OCI-LY7 (cell line): ENCODE measurements around the gene IMP4. TPM values are rescaled to one million over a fixed set of nuclear protein-coding genes. Genes with fewer than 3 reads are reported as not detected.

Experiments used
- BruUV-seq: library from RNA; stranded (reverse); fragments of 400-500 nt; replicated peaks from 2 replicates; lab custom pipeline; 2021; lab: Mats Ljungman, UMichigan
- CTCF ChIA-PET: fragments of 300-600 bp; sonication (Branson Sonifier 250); formaldehyde crosslinking; loops from one replicate; lab custom pipeline; 2022; ENCODE audit warnings: antibody characterized with exemption; ENCODE audit not compliant: unreplicated experiment; lab: Charles Lee
- POLR2A ChIA-PET: fragments of 300-600 bp; sonication (Branson Sonifier 250); formaldehyde crosslinking; loops from one replicate; lab custom pipeline; 2022; ENCODE audit warnings: antibody characterized with exemption; lab: Charles Lee
- DNase-seq: peaks from one replicate; pipeline ENCODE4 v3.0.0-alpha.2; 2015; ENCODE audit warnings: low spot score
- H2AFZ ChIP-seq: fragments of 200-600 bp; sonication (generic), shearing (Covaris generic); 2 replicates; pipeline ENCODE4 v1.6.1; 2014; ENCODE audit warnings: mild to moderate bottlenecking, antibody characterized with exemption, low read length, moderate library complexity
- H3K27ac ChIP-seq: fragments of 200-600 bp; sonication (generic); 2 replicates; pipeline ENCODE4 v1.5.1; 2014; ENCODE audit warnings: mixed run types, low read depth, mild to moderate bottlenecking, moderate library complexity, low read length, inconsistent platforms; ENCODE audit not compliant: poor library complexity, severe bottlenecking
- H3K36me3 ChIP-seq: fragments of 200-600 bp; sonication (generic); 2 replicates; pipeline ENCODE4 v1.6.1; 2014; ENCODE audit warnings: mild to moderate bottlenecking, antibody characterized with exemption, low read length, moderate library complexity, mixed read lengths; ENCODE audit not compliant: insufficient read depth
- H3K4me1 ChIP-seq: fragments of 200-600 bp; sonication (generic); 2 replicates; pipeline ENCODE4 v1.5.1; 2014; ENCODE audit warnings: mild to moderate bottlenecking, low read length; ENCODE audit not compliant: insufficient read depth, poor library complexity, severe bottlenecking
- H3K4me2 ChIP-seq: fragments of 200-600 bp; sonication (generic); 2 replicates; pipeline ENCODE4 v1.6.1; 2014; ENCODE audit warnings: mild to moderate bottlenecking, low read length
- H3K4me3 ChIP-seq: fragments of 200-600 bp; sonication (generic); 2 replicates; pipeline ENCODE4 v1.5.1; 2014; ENCODE audit warnings: mild to moderate bottlenecking, low read depth, low read length; ENCODE audit not compliant: poor library complexity, severe bottlenecking
- H3K79me2 ChIP-seq: fragments of 200-600 bp; sonication (generic); 2 replicates; pipeline ENCODE4 v1.6.1; 2016; ENCODE audit warnings: low read depth, mild to moderate bottlenecking, low read length, moderate library complexity, mixed read lengths; ENCODE audit not compliant: insufficient read depth
- H3K9me2 ChIP-seq: fragments of 200-600 bp; sonication (generic); 2 replicates; pipeline ENCODE4 v1.6.1; 2016; ENCODE audit warnings: mild to moderate bottlenecking, low read length, mixed read lengths; ENCODE audit not compliant: insufficient read depth
- H3K9me3 ChIP-seq: fragments of 200-600 bp; sonication (generic); 2 replicates; pipeline ENCODE4 v1.6.1; 2014; ENCODE audit warnings: mild to moderate bottlenecking, mixed run types, low read length, mixed read lengths
- H4K20me1 ChIP-seq: fragments of 200-600 bp; sonication (generic); 2 replicates; pipeline ENCODE4 v1.6.1; 2014; ENCODE audit warnings: mild to moderate bottlenecking, antibody characterized with exemption, low read length, moderate library complexity, mixed read lengths; ENCODE audit not compliant: insufficient read depth
- EZH2phosphoT487 ChIP-seq: fragments of 200-600 bp; sonication (generic); IDR thresholded peaks from 2 replicates; pipeline ENCODE4 v1.6.1; 2018; ENCODE audit warnings: low read depth, borderline replicate concordance, mild to moderate bottlenecking, mixed run types, antibody characterized with exemption, low read length, moderate library complexity, mixed read lengths
- intact Hi-C: fragments of 100-400 bp; cut with micrococcal nuclease; formaldehyde crosslinking; loops from one replicate; pipeline ENCODE4 v1.10.0; 2022; ENCODE audit not compliant: unreplicated experiment
- total RNA-seq, 2 experiments: library from RNA; depleted of rRNA in 1 of 2; stranded (reverse); fragments of >200 nt in 1 of 2; shearing (Covaris generic) in 1 of 2; gene quantifications; 2 replicates each; pipeline ENCODE4 v1.2.3, GENCODE V29; 2014 to 2022
- TF ChIP-seq, protein P1 (sequence below): fragments of 200-600 bp; sonication (generic); conservative IDR thresholded peaks from 2 replicates; pipeline ENCODE4 v1.5.1; 2014; ENCODE audit warnings: mild to moderate bottlenecking, antibody characterized with exemption, low read length, moderate library complexity, mixed read lengths

IMP4 gene
- total RNA-seq, 2 experiments from 2014 or later = 266 to 314 TPM

DNA sequence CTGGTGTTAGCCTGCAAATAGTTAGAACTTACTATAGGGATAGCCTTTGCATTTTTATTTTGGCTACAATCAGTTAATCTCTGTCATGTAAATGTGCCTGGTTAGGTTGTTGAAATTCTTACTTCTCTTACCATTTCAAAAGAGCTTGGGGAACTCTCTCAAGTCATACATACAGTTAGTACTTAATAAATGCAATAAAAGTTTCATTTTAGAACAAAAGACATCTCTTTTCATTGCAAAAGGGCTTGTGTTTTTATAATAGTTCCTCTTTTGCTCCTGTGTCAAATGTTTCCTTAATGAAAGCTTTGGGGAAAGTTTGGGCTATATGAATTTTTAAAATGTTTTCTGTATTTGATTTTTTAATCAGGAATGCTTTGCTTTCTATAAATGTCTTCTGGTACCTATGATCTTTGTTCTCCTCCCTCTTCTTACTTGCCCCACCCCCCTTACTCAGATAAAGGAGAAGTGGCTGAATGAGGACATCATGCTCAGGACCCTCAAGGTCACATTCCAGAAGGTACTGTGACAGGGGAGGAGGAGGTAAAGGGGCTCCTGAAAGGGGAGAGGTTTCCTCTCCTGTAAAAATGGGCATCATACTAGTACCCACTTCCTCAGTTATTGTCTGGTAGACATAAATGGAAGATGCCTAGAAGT, 26.7 kb downstream of the IMP4 start:
- Histone ChIP-seq H3K36me3 (peaks cover 19% of the 10 kb centered on the region), H3K27ac (peak overlapping the region; percentile 90), H3K79me2 (peaks cover 32% of the 10 kb centered on the region), H3K4me1 (peaks cover 42% of the 10 kb centered on the region), H3K9me3 (peaks cover 11% of the 10 kb centered on the region; the same call in 1 of the 2 replicates), H3K4me2 (peak overlapping the region; percentile 95), H3K4me3 (no peak overlapping the region), H4K20me1 (no peaks in the 10 kb centered on the region), H3K9me2 (no peaks in the 10 kb centered on the region), H2AFZ (no peak overlapping the region)
- no TSS peak for BruUV-seq
- intact Hi-C loops = no loop called here
- no peak for DNase-seq
- TF ChIP-seq, protein P1, sequence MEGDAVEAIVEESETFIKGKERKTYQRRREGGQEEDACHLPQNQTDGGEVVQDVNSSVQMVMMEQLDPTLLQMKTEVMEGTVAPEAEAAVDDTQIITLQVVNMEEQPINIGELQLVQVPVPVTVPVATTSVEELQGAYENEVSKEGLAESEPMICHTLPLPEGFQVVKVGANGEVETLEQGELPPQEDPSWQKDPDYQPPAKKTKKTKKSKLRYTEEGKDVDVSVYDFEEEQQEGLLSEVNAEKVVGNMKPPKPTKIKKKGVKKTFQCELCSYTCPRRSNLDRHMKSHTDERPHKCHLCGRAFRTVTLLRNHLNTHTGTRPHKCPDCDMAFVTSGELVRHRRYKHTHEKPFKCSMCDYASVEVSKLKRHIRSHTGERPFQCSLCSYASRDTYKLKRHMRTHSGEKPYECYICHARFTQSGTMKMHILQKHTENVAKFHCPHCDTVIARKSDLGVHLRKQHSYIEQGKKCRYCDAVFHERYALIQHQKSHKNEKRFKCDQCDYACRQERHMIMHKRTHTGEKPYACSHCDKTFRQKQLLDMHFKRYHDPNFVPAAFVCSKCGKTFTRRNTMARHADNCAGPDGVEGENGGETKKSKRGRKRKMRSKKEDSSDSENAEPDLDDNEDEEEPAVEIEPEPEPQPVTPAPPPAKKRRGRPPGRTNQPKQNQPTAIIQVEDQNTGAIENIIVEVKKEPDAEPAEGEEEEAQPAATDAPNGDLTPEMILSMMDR = no peak
- no peak for TF ChIP-seq EZH2phosphoT487
- POLR2A ChIA-PET = interaction anchor here (1.1 to 3.1 kb wide), 7 partner anchors 10 to 25 kb away, joined by 4 to 30 read pairs (median 8); partner anchors contain the start of gene PTPN18
- CTCF ChIA-PET = no interaction called here

DNA sequence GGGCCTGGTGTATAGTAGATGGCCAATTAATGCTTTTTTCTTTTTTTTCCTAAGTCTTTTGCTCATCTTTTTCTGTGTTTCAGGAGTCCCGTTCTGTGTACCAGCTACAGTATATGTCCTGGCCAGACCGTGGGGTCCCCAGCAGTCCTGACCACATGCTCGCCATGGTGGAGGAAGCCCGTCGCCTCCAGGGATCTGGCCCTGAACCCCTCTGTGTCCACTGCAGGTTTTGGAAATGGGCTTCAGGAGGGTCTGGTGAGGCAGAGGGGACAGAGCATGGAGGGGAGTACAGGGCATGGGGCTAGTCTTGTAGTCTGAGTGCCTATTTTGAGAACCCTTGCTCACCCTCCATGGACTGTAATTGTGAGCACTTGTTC, 27.3 kb downstream of the IMP4 start:
- intact Hi-C loops = loop anchor here (1.0 to 10.0 kb wide), 2 partner anchors 15 to 55 kb away; no protein-coding TSS in a partner anchor
- Histone ChIP-seq H3K36me3 (peaks cover 24% of the 10 kb centered on the region), H3K4me2 (peak overlapping the region; percentile 95), H3K79me2 (peaks cover 37% of the 10 kb centered on the region), H4K20me1 (no peaks in the 10 kb centered on the region), H3K27ac (peak overlapping the region; percentile 90), H3K9me2 (no peaks in the 10 kb centered on the region), H2AFZ (no peak overlapping the region), H3K4me3 (peak overlapping the region; percentile 93), H3K4me1 (peaks cover 47% of the 10 kb centered on the region), H3K9me3 (peaks cover 11% of the 10 kb centered on the region; the same call in 1 of the 2 replicates)
- BruUV-seq = no TSS peak
- TF ChIP-seq, protein P1 = no peak
- no peak for TF ChIP-seq EZH2phosphoT487
- POLR2A ChIA-PET = interaction anchor here (1.2 to 3.1 kb wide), 5 partner anchors 9 to 26 kb away, joined by 8 to 30 read pairs (median 9); partner anchors contain the start of gene PTPN18
- no peak for DNase-seq
- CTCF ChIA-PET = no interaction called here

DNA sequence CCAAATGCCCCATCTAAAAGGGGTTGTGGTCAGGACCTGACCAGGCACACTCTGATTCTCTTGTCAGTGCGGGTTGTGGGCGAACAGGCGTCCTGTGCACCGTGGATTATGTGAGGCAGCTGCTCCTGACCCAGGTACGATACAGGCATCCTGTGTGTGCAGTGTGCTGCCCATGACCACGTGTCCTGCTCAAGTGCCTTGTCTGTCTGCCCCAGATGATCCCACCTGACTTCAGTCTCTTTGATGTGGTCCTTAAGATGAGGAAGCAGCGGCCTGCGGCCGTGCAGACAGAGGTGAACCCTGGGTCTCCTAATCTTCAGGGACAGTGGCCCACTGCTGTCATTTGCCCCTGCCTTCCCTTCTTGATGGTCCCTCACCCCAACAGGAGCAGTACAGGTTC, 27.8 kb downstream of the IMP4 start:
- Histone ChIP-seq H3K9me2 (no peaks in the 10 kb centered on the region), H3K36me3 (peaks cover 30% of the 10 kb centered on the region), H3K4me2 (peak overlapping the region; percentile 95), H2AFZ (no peak overlapping the region), H3K4me1 (peaks cover 53% of the 10 kb centered on the region), H3K79me2 (peaks cover 42% of the 10 kb centered on the region), H3K9me3 (peaks cover 11% of the 10 kb centered on the region; the same call in 1 of the 2 replicates), H3K27ac (peak overlapping the region; percentile 90), H3K4me3 (peak overlapping the region; percentile 93), H4K20me1 (no peaks in the 10 kb centered on the region)
- CTCF ChIA-PET = interaction anchor here (1.1 kb wide), 1 partner anchor 14 kb away, joined by 4 read pairs; no protein-coding TSS in a partner anchor
- intact Hi-C loops = loop anchor here (1.0 to 10.0 kb wide), 2 partner anchors 15 to 54 kb away; no protein-coding TSS in a partner anchor
- BruUV-seq = no TSS peak
- POLR2A ChIA-PET = interaction anchor here (0.9 to 3.1 kb wide), 6 partner anchors 9 to 28 kb away, joined by 3 to 30 read pairs (median 6); partner anchors contain the start of genes IMP4 and PTPN18
- TF ChIP-seq, protein P1 = no peak
- no peak for TF ChIP-seq EZH2phosphoT487
- peak; percentile 87 for DNase-seq
